HEK293 (cell line): ENCODE measurements around the gene MAP3K14.

ENCODE experiments used
- CTCF ChIA-PET: fragments of 350-600 bp; formaldehyde crosslinking; extraction: SDS; loops from one replicate; lab custom pipeline; 2021; ENCODE audit warnings: antibody characterized with exemption; lab: Yijun Ruan, JAX
- POLR2A ChIA-PET: fragments of 300-600 bp; formaldehyde crosslinking; extraction: SDS; loops from one replicate; lab custom pipeline; 2020; ENCODE audit warnings: antibody characterized with exemption, inconsistent platforms; lab: Yijun Ruan, JAX
- H3K27ac ChIP-seq: fragments of 200-500 bp; sonication (Bioruptor generic); 2 replicates; pipeline ENCODE4 v1.5.1; 2014; ENCODE audit warnings: low read depth, low read length, control low read depth, inconsistent platforms; ENCODE audit errors: extremely low read depth
- H3K36me3 ChIP-seq, 2 experiments: fragments of 200-500 bp in 1 of 2; sonication (Bioruptor generic) in 1 of 2; 1 replicate in 1 of 2; 2 replicates in 1 of 2; pipeline ENCODE4 v1.5.1; 2014 to 2017; ENCODE audit warnings: inconsistent platforms in 2 of 2, low read length in 2 of 2; ENCODE audit not compliant: control insufficient read depth in 2 of 2, insufficient read depth in 1 of 2
- H3K4me1 ChIP-seq: fragments of 200-500 bp; sonication (Bioruptor generic); 2 replicates; pipeline ENCODE4 v1.5.1; 2014; ENCODE audit warnings: mild to moderate bottlenecking, low read length, inconsistent platforms; ENCODE audit not compliant: control insufficient read depth, insufficient read depth
- H3K4me3 ChIP-seq: 2 replicates; pipeline ENCODE4 v1.5.1; 2011; ENCODE audit warnings: low read depth, mild to moderate bottlenecking, control low read depth, low read length, moderate library complexity
- H3K9me3 ChIP-seq: fragments of 200-500 bp; sonication (Bioruptor generic); 2 replicates; pipeline ENCODE4 v1.5.1; 2014; ENCODE audit warnings: low read depth, low read length, inconsistent platforms; ENCODE audit not compliant: control insufficient read depth, insufficient read depth
- EGR2 ChIP-seq: fragments of 450-650 bp; formaldehyde crosslinking; IDR thresholded peaks from 2 replicates; pipeline ENCODE4 v1.5.1; 2016; ENCODE audit warnings: low read depth, missing biosample characterization, missing genetic modification characterization
- GFI1B ChIP-seq: fragments of 450-650 bp; formaldehyde crosslinking; IDR thresholded peaks from 2 replicates; pipeline ENCODE4 v1.5.1; 2016; ENCODE audit warnings: missing biosample characterization, missing genetic modification characterization
- GLI2 ChIP-seq: fragments of 450-650 bp; formaldehyde crosslinking; IDR thresholded peaks from 2 replicates; pipeline ENCODE4; 2017; ENCODE audit warnings: missing biosample characterization, missing genetic modification characterization, low read depth, borderline replicate concordance
- HOXD13 ChIP-seq: sonication (generic); formaldehyde crosslinking; IDR thresholded peaks from 2 replicates; pipeline ENCODE4 v1.8.0; 2022; ENCODE audit warnings: missing genetic modification reagents, borderline replicate concordance
- KLF1 ChIP-seq: fragments of 450-650 bp; formaldehyde crosslinking; IDR thresholded peaks from 2 replicates; pipeline ENCODE4 v1.5.1; 2016; ENCODE audit warnings: missing biosample characterization, missing genetic modification characterization
- REPIN1 ChIP-seq: fragments of 450-650 bp; formaldehyde crosslinking; IDR thresholded peaks from 2 replicates; pipeline ENCODE4 v1.5.1; 2017; ENCODE audit warnings: missing biosample characterization, missing genetic modification characterization, low read depth
- SCRT1 ChIP-seq: fragments of 450-650 bp; formaldehyde crosslinking; IDR thresholded peaks from 2 replicates; pipeline ENCODE4 v1.5.1; 2016; ENCODE audit warnings: missing biosample characterization, missing genetic modification characterization, borderline replicate concordance
- WT1 ChIP-seq: fragments of 450-650 bp; formaldehyde crosslinking; IDR thresholded peaks from 2 replicates; pipeline ENCODE4 v1.5.1; 2016; ENCODE audit warnings: missing biosample characterization, missing genetic modification characterization
- ZBTB17 ChIP-seq: fragments of 450-650 bp; formaldehyde crosslinking; IDR thresholded peaks from 2 replicates; pipeline ENCODE4 v1.5.1; 2016; ENCODE audit warnings: missing biosample characterization, missing genetic modification characterization
- ZIC2 ChIP-seq: fragments of 450-650 bp; formaldehyde crosslinking; IDR thresholded peaks from 2 replicates; pipeline ENCODE4 v1.5.1; 2016; ENCODE audit warnings: missing biosample characterization, missing genetic modification characterization
- ZNF19 ChIP-seq: fragments of 450-650 bp; formaldehyde crosslinking; IDR thresholded peaks from 2 replicates; pipeline ENCODE4; 2016; ENCODE audit warnings: missing biosample characterization, missing genetic modification characterization, low read depth
- ZNF302 ChIP-seq: fragments of 450-650 bp; formaldehyde crosslinking; IDR thresholded peaks from 2 replicates; pipeline ENCODE4 v1.5.1; 2016; ENCODE audit warnings: missing biosample characterization, missing genetic modification characterization, low read depth
- ZNF335 ChIP-seq: fragments of 450-650 bp; formaldehyde crosslinking; conservative IDR thresholded peaks from 2 replicates; pipeline ENCODE4 v1.5.1; 2016; ENCODE audit warnings: missing biosample characterization, missing genetic modification characterization
- ZNF521 ChIP-seq: fragments of 450-650 bp; formaldehyde crosslinking; IDR thresholded peaks from 2 replicates; pipeline ENCODE4 v1.5.1; 2017; ENCODE audit warnings: missing biosample characterization, mild to moderate bottlenecking, missing genetic modification characterization
- ZNF610 ChIP-seq: fragments of 450-650 bp; formaldehyde crosslinking; IDR thresholded peaks from 2 replicates; pipeline ENCODE4 v1.5.1; 2016; ENCODE audit warnings: missing biosample characterization, missing genetic modification characterization, borderline replicate concordance
- ZNF629 ChIP-seq: fragments of 450-650 bp; formaldehyde crosslinking; IDR thresholded peaks from 2 replicates; pipeline ENCODE4 v1.5.1; 2017; ENCODE audit warnings: missing biosample characterization, missing genetic modification characterization
- ZNF660 ChIP-seq: fragments of 450-650 bp; IDR thresholded peaks from 2 replicates; pipeline ENCODE4 v1.5.1; 2018; ENCODE audit warnings: missing biosample characterization, mild to moderate bottlenecking, missing genetic modification characterization
- ZNF670 ChIP-seq: fragments of 450-650 bp; formaldehyde crosslinking; IDR thresholded peaks from 2 replicates; pipeline ENCODE4 v1.5.1; 2016; ENCODE audit warnings: missing biosample characterization, missing genetic modification characterization, low read depth
- ZNF701 ChIP-seq: fragments of 450-650 bp; formaldehyde crosslinking; IDR thresholded peaks from 2 replicates; pipeline ENCODE4 v1.5.1; 2016; ENCODE audit warnings: missing biosample characterization, missing genetic modification characterization
- ZNF707 ChIP-seq: fragments of 450-650 bp; formaldehyde crosslinking; IDR thresholded peaks from 2 replicates; pipeline ENCODE4 v1.5.1; 2016; ENCODE audit warnings: missing biosample characterization, missing genetic modification characterization
- ZXDB ChIP-seq: fragments of 450-650 bp; formaldehyde crosslinking; IDR thresholded peaks from 2 replicates; pipeline ENCODE4 v1.5.1; 2016; ENCODE audit warnings: missing biosample characterization, missing genetic modification characterization
- TF ChIP-seq, protein P1 (sequence below): fragments of 450-650 bp; formaldehyde crosslinking; IDR thresholded peaks from 2 replicates; pipeline ENCODE4 v1.5.1; 2016; ENCODE audit warnings: missing biosample characterization, missing genetic modification characterization
- TF ChIP-seq, protein P2 (sequence below): fragments of 450-650 bp; formaldehyde crosslinking; IDR thresholded peaks from 2 replicates; pipeline ENCODE4 v1.5.1; 2017; ENCODE audit warnings: missing biosample characterization, missing genetic modification characterization
- TF ChIP-seq, protein P3 (sequence below): fragments of 450-650 bp; formaldehyde crosslinking; IDR thresholded peaks from 2 replicates; pipeline ENCODE4 v1.5.1; 2016; ENCODE audit warnings: missing biosample characterization, missing genetic modification characterization
- TF ChIP-seq, protein P4 (sequence below): fragments of 450-650 bp; IDR thresholded peaks from 2 replicates; pipeline ENCODE4 v1.5.1; 2018; ENCODE audit warnings: missing biosample characterization, mild to moderate bottlenecking, missing genetic modification characterization
- TF ChIP-seq, protein P5 (sequence below): fragments of 450-650 bp; formaldehyde crosslinking; IDR thresholded peaks from 2 replicates; pipeline ENCODE4 v1.5.1; 2016; ENCODE audit warnings: missing biosample characterization, missing genetic modification characterization
- TF ChIP-seq, protein P6 (sequence below): fragments of 450-650 bp; formaldehyde crosslinking; IDR thresholded peaks from 2 replicates; pipeline ENCODE4 v1.5.1; 2016; ENCODE audit warnings: missing biosample characterization, missing genetic modification characterization

MAP3K14 gene

DNA sequence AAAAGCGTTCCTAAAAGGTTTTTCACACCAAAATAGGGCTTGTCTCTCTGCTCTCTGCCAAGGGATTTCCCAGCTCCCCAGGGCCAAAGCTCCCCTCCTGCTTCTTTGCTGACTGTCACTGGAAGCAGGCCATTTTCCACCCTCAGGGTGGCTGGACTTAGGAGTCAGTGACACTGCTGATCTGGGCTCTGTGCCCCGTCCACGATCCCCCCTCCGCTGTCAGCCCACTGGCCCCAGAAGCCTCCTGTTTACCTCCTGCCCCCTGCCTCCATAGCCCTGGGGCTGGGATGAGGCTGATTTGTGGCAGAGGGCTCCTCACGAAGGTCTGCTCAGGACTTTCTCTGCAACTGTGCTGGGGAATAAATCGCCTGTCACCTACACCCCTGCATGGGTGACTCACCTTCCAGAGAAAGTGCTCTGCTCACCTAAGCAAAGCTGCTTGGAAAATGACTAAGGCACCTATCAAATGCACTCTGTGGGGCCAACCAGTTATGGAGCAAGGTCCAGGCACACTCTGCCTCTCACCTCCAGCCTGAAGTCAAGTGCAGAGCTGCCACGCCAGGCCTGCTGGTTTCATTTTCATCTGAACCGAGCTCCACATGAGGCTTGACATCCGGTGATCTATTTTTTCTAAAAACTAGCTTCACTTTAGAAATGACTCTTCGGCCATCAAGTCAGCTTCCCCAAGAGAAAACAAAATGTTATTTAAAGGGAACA lies 4.9 kb downstream of the MAP3K14 start (continued):
- TF ChIP-seq GFI1B (no peak), ZNF701 (tag by site-specific recombination) (no peak), ZNF670 (tag by site-specific recombination) (no peak), ZNF302 (tag by site-specific recombination) (no peak), EGR2 (no peak), ZNF335 (tag by site-specific recombination) (peak; percentile 48), ZNF521 (no peak), WT1 (tag by site-specific recombination) (no peak), REPIN1 (tag by site-specific recombination) (no peak), ZBTB17 (peak; percentile 69), GLI2 (tag by site-specific recombination) (no peak), SCRT1 (tag by site-specific recombination) (no peak), ZIC2 (tag by site-specific recombination) (peak; percentile 53), ZNF629 (tag by site-specific recombination) (0 out of 2 replicates have a peak, but pooled peaks have one; percentile 23), ZNF660 (0 out of 2 replicates have a peak, but pooled peaks have one; percentile 14), ZNF19 (no peak)
- TF ChIP-seq, protein P1, sequence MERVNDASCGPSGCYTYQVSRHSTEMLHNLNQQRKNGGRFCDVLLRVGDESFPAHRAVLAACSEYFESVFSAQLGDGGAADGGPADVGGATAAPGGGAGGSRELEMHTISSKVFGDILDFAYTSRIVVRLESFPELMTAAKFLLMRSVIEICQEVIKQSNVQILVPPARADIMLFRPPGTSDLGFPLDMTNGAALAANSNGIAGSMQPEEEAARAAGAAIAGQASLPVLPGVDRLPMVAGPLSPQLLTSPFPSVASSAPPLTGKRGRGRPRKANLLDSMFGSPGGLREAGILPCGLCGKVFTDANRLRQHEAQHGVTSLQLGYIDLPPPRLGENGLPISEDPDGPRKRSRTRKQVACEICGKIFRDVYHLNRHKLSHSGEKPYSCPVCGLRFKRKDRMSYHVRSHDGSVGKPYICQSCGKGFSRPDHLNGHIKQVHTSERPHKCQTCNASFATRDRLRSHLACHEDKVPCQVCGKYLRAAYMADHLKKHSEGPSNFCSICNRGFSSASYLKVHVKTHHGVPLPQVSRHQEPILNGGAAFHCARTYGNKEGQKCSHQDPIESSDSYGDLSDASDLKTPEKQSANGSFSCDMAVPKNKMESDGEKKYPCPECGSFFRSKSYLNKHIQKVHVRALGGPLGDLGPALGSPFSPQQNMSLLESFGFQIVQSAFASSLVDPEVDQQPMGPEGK (tag by site-specific recombination): peak; percentile 57; the same call in 1 of the 2 replicates
- TF ChIP-seq, protein P2, sequence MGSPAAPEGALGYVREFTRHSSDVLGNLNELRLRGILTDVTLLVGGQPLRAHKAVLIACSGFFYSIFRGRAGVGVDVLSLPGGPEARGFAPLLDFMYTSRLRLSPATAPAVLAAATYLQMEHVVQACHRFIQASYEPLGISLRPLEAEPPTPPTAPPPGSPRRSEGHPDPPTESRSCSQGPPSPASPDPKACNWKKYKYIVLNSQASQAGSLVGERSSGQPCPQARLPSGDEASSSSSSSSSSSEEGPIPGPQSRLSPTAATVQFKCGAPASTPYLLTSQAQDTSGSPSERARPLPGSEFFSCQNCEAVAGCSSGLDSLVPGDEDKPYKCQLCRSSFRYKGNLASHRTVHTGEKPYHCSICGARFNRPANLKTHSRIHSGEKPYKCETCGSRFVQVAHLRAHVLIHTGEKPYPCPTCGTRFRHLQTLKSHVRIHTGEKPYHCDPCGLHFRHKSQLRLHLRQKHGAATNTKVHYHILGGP (tag by site-specific recombination): no peak
- TF ChIP-seq, protein P3, sequence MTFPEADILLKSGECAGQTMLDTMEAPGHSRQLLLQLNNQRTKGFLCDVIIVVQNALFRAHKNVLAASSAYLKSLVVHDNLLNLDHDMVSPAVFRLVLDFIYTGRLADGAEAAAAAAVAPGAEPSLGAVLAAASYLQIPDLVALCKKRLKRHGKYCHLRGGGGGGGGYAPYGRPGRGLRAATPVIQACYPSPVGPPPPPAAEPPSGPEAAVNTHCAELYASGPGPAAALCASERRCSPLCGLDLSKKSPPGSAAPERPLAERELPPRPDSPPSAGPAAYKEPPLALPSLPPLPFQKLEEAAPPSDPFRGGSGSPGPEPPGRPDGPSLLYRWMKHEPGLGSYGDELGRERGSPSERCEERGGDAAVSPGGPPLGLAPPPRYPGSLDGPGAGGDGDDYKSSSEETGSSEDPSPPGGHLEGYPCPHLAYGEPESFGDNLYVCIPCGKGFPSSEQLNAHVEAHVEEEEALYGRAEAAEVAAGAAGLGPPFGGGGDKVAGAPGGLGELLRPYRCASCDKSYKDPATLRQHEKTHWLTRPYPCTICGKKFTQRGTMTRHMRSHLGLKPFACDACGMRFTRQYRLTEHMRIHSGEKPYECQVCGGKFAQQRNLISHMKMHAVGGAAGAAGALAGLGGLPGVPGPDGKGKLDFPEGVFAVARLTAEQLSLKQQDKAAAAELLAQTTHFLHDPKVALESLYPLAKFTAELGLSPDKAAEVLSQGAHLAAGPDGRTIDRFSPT (tag by site-specific recombination): peak; percentile 56; the same call in 1 of the 2 replicates
- TF ChIP-seq, protein P4, sequence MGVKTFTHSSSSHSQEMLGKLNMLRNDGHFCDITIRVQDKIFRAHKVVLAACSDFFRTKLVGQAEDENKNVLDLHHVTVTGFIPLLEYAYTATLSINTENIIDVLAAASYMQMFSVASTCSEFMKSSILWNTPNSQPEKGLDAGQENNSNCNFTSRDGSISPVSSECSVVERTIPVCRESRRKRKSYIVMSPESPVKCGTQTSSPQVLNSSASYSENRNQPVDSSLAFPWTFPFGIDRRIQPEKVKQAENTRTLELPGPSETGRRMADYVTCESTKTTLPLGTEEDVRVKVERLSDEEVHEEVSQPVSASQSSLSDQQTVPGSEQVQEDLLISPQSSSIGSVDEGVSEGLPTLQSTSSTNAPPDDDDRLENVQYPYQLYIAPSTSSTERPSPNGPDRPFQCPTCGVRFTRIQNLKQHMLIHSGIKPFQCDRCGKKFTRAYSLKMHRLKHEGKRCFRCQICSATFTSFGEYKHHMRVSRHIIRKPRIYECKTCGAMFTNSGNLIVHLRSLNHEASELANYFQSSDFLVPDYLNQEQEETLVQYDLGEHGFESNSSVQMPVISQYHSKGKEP: no peak; the same call in 1 of the 2 replicates

DNA sequence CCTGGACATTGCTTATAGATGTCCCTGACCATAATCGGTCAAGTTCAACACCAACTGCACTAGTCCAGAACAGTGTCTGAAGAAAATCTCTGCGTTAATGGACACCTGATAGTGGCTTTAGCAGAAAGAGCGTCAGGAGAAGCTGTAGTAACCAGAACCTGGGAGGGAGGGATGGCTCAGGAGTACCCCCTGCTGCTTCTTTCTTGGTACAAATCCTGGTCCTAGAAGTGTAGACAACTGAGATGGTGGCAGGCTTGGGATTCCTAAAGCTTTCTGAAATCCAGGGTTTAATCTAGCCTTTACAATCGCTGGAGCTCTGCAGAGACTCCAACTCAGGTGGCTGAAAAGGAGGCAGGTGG lies 5.4 kb downstream of the MAP3K14 start:
- Histone ChIP-seq H3K4me3 (no peak overlapping the region), H3K36me3 (peaks cover 0 to 10% of the 10 kb centered on the region in 2 experiments; a peak in 1 of 3 replicates), H3K27ac (peak overlapping the region; percentile 32; the same call in 1 of the 2 replicates), H3K9me3 (no peaks in the 10 kb centered on the region), H3K4me1 (peaks cover 44% of the 10 kb centered on the region)
- ChIA-PET CTCF (interaction anchor here (0.5 to 9.3 kb wide), 16 partner anchors 12 to 632 kb away, joined by 3 to 61 read pairs (median 5); no protein-coding TSS in a partner anchor), POLR2A (interaction anchor here (1.0 to 1.5 kb wide), 8 partner anchors 11 to 163 kb away, joined by 3 to 7 read pairs (median 4); partner anchors contain the start of gene HEXIM1)
- TF ChIP-seq ZNF610 (tag by site-specific recombination) (no peak), HOXD13 (CRISPR knock-in tag) (no peak), KLF1 (tag by site-specific recombination) (no peak), ZNF707 (tag by site-specific recombination) (no peak), ZXDB (tag by site-specific recombination) (no peak)
- TF ChIP-seq, protein P5, sequence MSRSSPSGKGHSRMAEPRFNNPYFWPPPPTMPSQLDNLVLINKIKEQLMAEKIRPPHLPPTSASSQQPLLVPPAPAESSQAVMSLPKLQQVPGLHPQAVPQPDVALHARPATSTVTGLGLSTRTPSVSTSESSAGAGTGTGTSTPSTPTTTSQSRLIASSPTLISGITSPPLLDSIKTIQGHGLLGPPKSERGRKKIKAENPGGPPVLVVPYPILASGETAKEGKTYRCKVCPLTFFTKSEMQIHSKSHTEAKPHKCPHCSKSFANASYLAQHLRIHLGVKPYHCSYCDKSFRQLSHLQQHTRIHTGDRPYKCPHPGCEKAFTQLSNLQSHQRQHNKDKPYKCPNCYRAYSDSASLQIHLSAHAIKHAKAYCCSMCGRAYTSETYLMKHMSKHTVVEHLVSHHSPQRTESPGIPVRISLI (tag by site-specific recombination): no peak
- TF ChIP-seq, protein P6, sequence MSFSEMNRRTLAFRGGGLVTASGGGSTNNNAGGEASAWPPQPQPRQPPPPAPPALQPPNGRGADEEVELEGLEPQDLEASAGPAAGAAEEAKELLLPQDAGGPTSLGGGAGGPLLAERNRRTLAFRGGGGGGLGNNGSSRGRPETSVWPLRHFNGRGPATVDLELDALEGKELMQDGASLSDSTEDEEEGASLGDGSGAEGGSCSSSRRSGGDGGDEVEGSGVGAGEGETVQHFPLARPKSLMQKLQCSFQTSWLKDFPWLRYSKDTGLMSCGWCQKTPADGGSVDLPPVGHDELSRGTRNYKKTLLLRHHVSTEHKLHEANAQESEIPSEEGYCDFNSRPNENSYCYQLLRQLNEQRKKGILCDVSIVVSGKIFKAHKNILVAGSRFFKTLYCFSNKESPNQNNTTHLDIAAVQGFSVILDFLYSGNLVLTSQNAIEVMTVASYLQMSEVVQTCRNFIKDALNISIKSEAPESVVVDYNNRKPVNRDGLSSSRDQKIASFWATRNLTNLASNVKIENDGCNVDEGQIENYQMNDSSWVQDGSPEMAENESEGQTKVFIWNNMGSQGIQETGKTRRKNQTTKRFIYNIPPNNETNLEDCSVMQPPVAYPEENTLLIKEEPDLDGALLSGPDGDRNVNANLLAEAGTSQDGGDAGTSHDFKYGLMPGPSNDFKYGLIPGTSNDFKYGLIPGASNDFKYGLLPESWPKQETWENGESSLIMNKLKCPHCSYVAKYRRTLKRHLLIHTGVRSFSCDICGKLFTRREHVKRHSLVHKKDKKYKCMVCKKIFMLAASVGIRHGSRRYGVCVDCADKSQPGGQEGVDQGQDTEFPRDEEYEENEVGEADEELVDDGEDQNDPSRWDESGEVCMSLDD (tag by site-specific recombination): no peak
